COLO668 (cell line): ENCODE data around the gene SPEM1.
"Not testable (repeated sequence)": the region's sequence is repeated elsewhere in the genome, so short reads cannot be mapped to it uniquely, and the experiment has no call there.

ENCODE experiments used
- DNase-seq: peaks from one replicate; lab custom pipeline; 2025; ENCODE audit not compliant: unreplicated experiment; lab: John Stamatoyannopoulos, UW

The SPEM1 gene

DNA sequence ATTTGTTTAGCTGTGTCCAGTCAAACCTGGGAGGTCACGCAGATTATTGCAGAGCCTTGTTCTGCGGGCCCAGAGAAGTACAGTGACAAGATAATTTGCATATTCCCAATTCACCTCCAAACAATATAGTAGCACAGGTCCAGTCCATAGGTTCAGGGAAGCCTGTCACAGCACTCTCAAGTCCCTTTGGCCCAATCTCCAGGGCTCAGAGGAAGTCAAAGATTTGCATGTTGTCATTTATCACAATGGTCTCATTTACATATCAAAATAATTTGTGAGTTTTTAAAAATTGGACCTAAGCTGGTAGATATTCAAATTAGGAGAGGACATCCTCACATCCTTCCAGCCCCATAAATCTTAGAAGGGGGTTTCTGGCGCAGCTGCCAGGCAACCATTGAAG lies 47.4 kb downstream of the SPEM1 start:
- DNase-seq: no peak

DNA sequence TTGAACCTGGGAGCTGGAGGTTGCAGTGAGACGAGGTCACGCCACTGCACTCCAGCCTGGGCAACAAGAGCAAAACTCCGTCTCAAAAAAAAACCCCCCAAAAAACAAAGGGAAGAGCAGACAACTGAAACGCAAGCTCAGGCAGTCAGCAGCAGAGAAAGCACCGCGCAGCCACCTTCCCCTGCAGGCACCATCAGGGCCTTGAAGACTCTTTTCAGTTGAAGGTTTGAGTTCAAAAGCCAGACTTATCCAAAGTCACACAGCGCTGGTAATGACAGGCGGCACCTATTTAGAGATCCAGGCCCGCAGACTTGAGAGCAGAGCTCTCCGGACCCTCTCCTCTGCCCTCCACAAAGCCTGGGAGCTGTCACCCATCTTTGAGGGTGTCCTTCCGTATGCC lies 48.2 kb downstream of the SPEM1 start:
- no peak for DNase-seq

DNA sequence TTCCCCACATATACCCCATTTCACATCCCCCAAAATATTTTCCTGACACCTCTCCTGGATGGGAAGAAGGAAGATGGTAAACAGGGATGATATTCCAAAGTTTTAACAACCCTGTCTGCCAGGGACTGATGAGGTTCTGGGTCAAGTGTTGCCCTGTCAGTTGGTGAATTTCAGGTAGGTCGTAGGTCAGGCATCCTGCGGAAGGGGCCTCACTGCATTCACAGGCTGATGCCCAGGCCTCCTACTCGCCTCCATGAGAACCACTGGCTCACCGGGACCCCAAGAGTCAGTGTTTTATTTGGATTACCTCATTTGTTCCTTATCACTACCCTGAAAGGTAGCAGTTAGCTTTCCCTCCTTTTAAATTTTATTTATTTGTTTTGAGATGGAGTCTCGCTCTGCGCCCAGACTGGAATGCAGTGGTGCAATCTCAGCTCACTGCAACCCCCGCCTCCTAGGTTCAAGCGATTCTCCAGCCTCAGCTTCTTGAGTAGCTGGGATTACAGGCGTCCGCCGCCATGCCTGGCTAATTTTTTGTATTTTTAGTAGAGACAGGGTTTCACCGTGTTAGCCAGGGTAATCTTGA lies 48.8 kb downstream of the SPEM1 start:
- no peak for DNase-seq

DNA sequence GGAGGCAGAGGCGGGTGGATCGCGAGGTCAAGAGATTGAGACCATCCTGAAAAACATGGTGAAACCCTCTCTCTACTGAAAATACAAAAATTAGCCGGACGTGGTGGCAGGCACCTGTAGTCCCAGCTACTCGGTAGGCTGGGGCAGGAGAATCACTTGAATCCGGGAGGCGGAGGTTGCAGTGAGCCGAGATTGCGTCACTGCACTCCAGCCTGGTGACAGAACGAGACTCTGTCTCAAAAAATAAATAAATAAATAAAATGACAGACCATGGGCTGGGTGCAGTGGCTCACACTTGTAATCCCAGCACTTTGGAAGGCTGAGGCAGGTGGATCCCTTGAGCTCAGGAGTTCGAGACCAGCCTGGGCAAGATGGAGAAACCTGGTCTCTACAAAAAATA lies 49.7 kb downstream of the SPEM1 start:
- not testable (repeated sequence) for DNase-seq

DNA sequence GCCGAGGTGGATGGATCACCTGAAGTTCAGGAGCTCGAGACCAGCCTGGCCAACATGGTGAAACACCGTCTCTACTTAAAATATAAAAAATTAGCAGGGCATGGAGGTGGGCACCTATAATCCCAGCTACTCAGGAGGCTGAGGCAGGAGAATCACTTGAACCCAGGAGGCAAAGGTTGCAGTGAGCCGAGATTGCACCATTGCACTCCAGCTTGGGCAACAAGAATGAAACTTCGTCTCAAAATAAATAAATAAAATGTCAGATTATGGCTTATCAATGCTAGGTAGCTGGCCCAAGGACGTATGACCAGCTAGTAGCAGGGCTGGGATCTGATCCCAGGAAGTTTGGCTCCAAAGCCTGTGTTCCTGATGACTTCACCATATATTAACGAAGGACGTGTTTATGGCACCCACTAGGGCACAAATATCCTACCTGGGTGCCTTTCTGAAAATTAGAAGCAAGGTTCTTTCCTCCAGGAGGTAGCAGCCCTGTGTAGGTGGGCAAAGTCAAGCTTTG lies 50.4 kb downstream of the SPEM1 start:
- not testable (repeated sequence) for DNase-seq
